Stimulated activated CD4-positive, alpha-beta T cell treated with anti-CD3 and anti-CD28 coated beads, Interleukin-4, amount 100 ng/mL, for 24 hours (primary cell): Measurements from ENCODE around the gene S100A14.

Source experiments
- DNase-seq: peaks from one replicate; pipeline ENCODE4 v3.0.0-alpha.2; 2020

The S100A14 gene

DNA sequence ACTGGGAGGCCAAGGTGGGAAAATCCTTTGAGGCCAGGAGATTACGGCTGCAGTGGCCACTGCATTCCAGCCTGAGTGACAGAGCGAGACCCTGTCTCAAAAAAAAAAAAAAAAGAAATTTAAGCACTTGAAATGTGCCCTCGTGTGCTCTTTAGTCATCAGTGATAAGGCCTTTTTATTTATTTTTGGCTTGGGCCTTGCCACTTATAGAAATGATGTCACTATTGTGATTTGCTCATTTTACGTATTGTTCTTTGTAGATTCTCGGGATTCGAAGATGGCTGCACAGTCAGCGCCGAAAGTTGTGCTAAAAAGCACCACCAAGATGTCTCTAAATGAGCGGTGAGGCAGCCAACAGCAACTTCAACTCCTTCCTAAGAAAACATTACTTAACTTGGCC lies 20.2 kb upstream of the S100A14 start:
- no peak for DNase-seq

DNA sequence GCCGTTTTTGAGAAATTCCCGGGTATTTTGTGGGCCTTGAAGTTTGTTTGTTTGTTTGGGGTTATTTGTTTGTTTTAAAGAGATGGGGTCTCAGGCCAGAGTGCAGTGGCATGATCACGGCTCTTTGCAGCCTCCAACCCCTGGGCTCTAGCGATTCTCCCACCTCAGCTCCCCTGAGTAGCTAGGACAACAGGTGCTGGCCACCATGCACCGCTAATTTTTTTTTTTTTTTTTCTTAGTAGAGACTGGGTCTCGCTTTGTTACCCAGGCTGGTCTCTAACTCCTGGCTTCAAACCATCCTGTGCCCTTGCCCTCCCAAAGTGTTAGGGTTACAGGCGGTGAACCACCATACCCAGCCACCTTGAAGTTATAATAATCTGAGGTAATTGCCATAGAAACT lies 19.7 kb upstream of the S100A14 start:
- DNase-seq: no peak

- peak; percentile 97 for DNase-seq
These were observed 17.9 kb upstream of the S100A14 start, which contains the start of gene CHTOP for GRCh38 chr1:153633754-153634665. Gene CHTOP (plus strand): TSS chr1:153634066. CDS start chr1:153636589, 2,523 bp downstream.

- no peak for DNase-seq
These were observed 17.1 kb upstream of the S100A14 start for GRCh38 chr1:153633161-153633753.

GRCh38 chr1:153631047-153632022 lies 15.2 kb upstream of the S100A14 start:
- no peak for DNase-seq

GRCh38 chr1:153630384-153630783 lies 14.3 kb upstream of the S100A14 start:
- no peak for DNase-seq

GRCh38 chr1:153629971-153630370 lies 13.8 kb upstream of the S100A14 start:
- no peak for DNase-seq

GRCh38 chr1:153629343-153629665 lies 13.2 kb upstream of the S100A14 start:
- no peak for DNase-seq

DNA sequence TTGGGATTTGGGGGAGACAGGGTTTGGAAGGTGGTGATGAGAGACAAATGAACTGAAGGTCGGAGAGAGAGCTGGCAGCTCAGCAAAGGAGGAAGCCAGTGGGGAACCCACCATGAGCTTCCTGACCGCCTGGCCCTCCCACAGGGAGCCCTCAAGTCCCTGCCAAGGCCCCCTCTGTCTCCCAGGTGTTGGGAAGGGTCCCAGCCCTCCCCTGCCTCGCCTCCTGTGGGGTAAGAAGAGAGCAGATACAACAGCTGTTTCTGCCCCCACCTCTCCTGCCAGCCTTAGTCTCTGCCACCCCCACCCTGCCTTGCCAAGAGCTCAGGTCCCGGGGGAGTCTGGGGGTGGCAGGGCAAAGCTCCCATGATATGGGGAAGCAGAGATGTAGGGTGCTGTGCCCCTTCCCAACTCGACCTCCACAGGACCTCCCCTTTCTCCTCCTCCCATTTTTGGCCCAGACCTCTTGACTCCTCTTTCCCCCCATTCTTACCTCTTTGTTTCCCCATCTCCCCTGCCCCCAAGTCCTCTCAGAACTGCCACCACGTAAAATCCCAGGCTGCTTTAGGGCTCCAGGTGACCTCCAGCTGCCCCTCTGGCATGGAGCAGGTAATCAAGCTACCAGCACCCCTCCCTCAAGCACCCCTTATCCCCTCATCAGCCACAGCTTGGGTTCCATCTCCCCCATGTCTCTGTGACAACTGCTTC lies 12.7 kb upstream of the S100A14 start:
- no peak for DNase-seq

DNA sequence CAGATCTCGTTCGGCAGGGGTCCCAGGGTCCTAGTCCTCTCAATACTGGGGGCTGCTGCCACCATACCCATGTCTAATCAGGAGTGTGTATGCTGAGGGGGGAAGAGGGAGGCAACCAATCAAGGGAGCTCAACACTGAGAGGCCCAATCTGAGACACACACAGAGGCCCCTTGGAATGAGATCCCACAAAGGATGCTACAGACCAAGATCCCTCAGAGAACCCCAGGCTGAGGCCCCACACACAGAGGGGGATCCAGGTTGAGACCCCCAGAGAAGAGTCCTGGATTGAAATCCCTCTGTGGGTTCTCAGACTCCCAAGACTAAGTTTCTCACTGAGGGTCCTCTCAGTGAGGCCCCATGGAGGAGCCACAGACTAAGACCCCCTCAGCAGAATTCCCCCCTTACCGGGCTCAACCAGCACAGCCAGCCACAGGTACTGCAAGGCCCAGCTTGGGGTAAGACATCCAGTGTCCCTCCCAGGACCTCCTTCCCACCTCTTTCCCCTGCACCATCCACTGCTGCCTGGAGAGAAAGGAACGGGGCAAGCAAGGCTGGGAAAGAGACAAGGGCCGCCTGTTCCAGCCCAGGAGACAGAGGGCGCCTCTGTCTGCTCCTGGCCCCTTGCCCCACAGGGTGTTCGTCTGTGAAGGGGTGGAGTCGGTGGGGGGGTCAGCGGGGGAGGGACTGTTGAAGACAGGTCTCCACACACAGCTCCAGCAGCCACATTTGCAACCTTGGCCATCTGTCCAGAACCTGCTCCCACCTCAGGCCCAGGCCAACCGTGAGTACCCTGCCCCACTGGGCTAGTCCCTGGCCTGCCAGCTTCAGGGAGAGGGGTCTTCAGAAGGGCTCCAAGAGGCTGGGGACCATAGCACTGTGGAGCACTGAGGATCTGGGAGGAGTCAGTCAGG lies 11.8 kb upstream of the S100A14 start, which contains the start of gene S100A1:
Gene S100A1, plus strand, starts transcription at position 720 of the 912 bp plus-strand sequence. CDS start 2,088 bp downstream, outside the sequence.
- DNase-seq: no peak

DNA sequence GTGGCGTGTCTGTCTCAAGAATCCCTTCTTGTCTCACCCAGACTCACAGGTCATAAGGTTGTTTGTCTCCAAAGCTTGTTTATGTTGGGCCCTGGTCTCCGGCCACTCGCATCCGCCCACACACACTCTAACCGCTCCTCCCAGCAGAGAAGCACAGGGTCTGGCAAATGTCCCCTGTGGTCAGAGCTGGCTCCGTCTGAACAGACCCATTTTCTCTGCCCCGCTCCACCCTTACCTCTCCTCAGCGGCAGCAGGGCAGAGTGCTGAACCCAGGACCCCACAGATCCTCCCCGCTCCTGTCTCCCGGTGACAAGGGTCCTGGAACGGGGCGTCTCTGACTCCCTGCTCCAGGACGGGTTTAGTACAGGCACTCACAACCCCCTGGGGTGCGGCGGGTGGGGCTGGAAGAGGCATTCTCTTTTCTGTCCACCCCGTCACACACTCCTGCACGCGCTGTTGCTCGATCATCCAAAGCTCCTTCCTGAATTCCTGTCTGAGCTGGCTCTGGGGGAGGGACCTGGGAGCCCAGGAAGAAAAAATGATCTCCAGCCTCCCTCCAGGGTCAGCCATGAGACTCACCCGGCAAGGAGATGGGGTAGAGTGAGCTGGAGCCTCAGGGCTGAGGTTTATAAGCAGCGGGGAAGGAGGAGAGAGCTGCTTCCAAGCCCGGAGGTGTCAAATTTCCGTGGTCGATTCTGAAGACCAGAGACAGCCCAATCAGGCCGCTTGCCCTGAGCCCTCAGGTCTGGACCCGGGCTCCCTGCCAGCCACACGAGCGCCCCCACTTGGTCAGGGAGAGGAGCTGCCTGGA lies 11.0 kb upstream of the S100A14 start, which contains the start of gene S100A13:
Gene S100A13, minus strand, starts transcription at position 602 of the 811 bp plus-strand sequence. CDS start 1,033 bp downstream, outside the sequence.
- no peak for DNase-seq

GRCh38 chr1:153626477-153626903 lies 10.4 kb upstream of the S100A14 start:
- no peak for DNase-seq

GRCh38 chr1:153624965-153625611 lies 9.0 kb upstream of the S100A14 start:
- no peak for DNase-seq

- no peak for DNase-seq
These were observed 7.0 kb upstream of the S100A14 start for GRCh38 chr1:153623101-153623500.

GRCh38 chr1:153619171-153619570 lies 3.0 kb upstream of the S100A14 start:
- DNase-seq: no peak

DNA sequence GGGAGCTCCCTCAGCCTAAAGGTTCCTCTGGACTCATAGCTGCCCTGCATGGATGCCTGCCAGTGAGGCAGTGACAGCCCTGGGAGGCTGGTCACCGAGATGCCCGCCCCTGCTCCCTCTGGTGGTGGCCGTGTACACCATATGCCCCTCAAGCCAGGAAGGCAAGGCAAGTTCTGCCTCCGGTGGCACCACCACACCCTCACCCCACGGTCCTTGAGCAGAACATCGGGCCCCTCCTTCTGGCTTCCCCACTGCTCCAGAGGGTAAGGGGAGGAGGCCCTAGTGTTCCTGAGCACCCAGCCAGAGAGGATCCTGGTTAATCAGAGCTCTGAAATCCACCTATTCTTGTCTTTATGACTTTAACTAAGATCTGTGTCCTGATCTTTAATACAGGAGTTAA lies 1.5 kb upstream of the S100A14 start:
- DNase-seq: peak; percentile 67

DNA sequence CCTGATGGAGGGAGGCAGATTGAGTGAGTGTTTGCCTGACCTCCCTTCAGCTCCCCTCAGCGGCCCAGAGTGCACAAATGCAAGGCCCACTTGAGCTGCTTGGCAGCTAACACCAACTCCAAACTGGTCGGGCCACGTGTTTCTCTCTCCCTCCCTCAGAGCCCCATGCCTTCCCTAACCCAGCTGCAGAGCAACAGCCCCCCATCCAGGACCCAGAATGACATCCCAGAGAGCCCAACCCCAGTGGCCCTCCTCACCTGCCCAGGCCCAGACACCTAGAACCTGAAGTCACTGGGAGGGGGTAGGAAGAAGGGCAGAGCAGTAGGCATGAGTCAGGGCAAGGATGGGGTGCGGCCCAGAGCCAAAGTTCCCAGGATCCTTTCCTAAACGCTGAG lies 789 bp upstream of the S100A14 start:
- DNase-seq: no peak

GRCh38 chr1:153615406-153615805 lies 719 bp downstream of the S100A14 start:
- no peak for DNase-seq

- DNase-seq: no peak
These were observed 1.2 kb downstream of the S100A14 start for GRCh38 chr1:153614906-153615305.
